ENCODE results near the gene GALT. TPM values are rescaled to one million over a fixed set of nuclear protein-coding genes. Genes with fewer than 3 reads are reported as not detected.
A peak's percentile ranks its signal among the peaks of the same experiment; 100 is the strongest.

Gene GALT
- total RNA-seq, 1 donor from 2014 or later = 22.9 TPM

DNA sequence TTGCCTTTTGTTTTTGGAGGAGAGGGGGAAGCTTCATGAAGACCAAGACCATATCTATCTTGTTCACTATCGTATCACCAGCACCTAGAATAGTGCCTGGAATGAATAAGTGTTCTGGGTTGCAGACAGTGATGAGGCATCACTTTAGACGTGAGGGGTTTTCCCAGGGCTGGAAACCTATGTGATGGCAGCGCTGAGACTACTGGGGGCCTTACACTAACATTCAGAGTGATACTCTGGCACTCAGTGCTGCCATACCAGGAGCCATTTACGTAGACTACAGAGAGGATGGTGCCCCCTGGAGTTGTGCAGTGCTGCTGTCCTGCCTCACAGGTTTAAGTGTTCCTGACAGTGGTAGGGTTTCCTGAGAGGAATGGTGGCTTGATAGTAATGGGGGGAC is 37.7 kb downstream of the GALT start:
- DNase-seq (ENCODE audit: low read depth) = no peak

- no peak for DNase-seq (ENCODE audit: low read depth)
These were observed 38.3 kb downstream of the GALT start for GRCh38 chr9:34684816-34685215.

DNA sequence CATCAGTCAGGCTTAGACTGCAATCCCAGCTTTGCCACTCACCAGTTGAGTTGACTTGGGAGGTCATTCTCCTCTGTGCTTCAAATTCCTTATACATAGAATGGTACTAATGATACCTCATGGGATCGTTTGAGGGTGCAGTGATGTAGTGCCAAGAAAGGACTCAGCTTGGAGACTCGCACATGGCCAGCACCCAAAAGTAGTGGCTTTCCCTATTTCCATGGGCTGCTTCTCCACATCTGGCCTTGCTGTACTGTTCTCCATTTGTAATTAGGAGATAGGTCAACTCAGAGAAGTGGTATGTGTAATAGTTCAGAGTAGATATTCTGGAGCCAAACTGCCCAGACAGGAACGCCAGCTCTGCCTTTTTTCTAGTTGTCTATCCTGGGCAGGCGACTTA is 39.1 kb downstream of the GALT start:
- DNase-seq (ENCODE audit: low read depth) = no peak

GRCh38 chr9:34686231-34686630 is 39.8 kb downstream of the GALT start:
- DNase-seq (ENCODE audit: low read depth) = peak; percentile 13

- DNase-seq (ENCODE audit: low read depth) = no peak
These were observed 40.3 kb downstream of the GALT start for GRCh38 chr9:34686732-34687131.

- DNase-seq (ENCODE audit: low read depth) = no peak
These were observed 41.0 kb downstream of the GALT start for GRCh38 chr9:34687276-34688030.

GRCh38 chr9:34688329-34689115 is 42.0 kb downstream of the GALT start:
- no peak for DNase-seq (ENCODE audit: low read depth)

DNA sequence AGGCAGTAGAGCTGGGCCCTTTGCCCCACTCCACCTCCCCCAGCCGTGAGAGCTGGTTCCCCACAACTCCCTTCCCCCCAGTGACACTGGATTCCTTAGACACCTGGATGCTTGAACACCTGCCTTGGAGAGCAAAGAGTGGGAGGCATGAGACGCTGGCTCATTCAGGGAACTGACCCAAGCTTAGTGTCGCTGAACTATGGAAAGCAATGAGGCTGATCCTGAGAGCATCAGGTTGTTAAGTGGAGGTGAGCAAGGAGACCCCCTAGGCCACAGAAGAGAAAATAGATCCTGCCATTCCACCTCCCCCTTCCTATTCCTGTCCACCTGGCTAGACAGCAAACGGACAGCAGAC is 42.6 kb downstream of the GALT start:
- DNase-seq (ENCODE audit: low read depth) = no peak

DNA sequence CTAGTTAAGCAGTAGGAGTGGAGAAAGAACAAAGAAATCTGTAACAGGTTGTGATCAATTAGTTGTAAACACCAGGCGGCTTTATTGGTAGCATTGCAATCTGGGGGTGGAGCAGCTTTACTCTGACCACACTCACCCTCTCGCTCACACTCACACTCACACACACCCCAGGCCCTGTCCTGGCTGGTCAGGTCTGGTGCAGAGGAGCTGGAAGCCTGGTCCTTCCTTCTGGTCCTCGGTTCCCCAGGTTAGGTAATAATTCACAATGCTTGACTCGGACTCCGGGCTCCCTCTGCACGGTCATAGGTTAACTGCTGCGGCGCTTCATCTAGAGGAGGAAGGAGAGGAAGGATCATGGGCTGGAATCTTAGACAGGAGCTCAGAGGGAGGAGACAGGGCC is 43.0 kb downstream of the GALT start:
- no peak for DNase-seq (ENCODE audit: low read depth)

GRCh38 chr9:34690983-34691935 is 44.8 kb downstream of the GALT start, which contains the start of gene CCL19:
TSS of gene CCL19 (minus strand) at chr9:34691276. CDS start at chr9:34691139, 137 bp downstream.
- no peak for DNase-seq (ENCODE audit: low read depth)

- no peak for DNase-seq (ENCODE audit: low read depth)
These were observed 45.5 kb downstream of the GALT start for GRCh38 chr9:34691936-34692315.

DNA sequence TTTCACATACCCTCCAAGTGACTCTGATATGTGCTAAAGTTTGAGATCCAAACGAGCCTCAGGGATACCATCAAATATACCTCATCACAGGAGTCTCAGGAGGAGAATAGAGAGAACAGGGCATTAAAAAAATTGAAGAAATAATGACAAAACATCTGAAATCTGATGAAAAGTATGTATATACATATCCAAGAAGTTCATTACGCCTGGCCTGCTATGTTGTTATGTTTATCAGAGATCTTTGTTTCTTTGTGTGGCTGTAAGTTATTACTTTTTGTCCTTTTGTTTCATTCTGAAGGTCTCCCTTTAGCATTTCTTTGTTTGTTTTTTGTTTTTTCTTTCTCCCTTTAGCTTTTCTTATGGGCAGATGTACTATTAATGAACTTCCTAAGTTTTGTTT is 47.1 kb downstream of the GALT start:
- DNase-seq (ENCODE audit: low read depth) = no peak

GRCh38 chr9:34694811-34695210 is 48.3 kb downstream of the GALT start:
- no peak for DNase-seq (ENCODE audit: low read depth)

Other genes starting within 250 kb of the GALT start
- gene FAM219A, start 188.1 kb upstream of the GALT start, total RNA-seq = 18.9 and 19.2 TPM in 2 replicates
- 0.13 TPM in 1 of 2 replicates, not detected in the other for gene DNAI1, start 187.9 kb upstream of the GALT start, total RNA-seq
- gene ENHO, start 123.7 kb upstream of the GALT start, total RNA-seq = 0.21 and 0.35 TPM in 2 replicates
- gene CNTFR, start 57.0 kb upstream of the GALT start, total RNA-seq = 0.05 TPM in 1 of 2 replicates, not detected in the other
- 26.1 and 39.4 TPM in 2 replicates for gene RPP25L, start 34.6 kb upstream of the GALT start, total RNA-seq
- gene DCTN3, start 26.2 kb upstream of the GALT start, total RNA-seq = 57.2 and 98.8 TPM in 2 replicates
- 0.16 TPM in 1 of 2 replicates, not detected in the other for gene ARID3C, start 17.6 kb upstream of the GALT start, total RNA-seq
- 103 and 122 TPM in 2 replicates for gene SIGMAR1, start 8.9 kb upstream of the GALT start, total RNA-seq
- 11.8 and 16.0 TPM in 2 replicates for gene IL11RA, start 5.5 kb downstream of the GALT start, total RNA-seq
- gene CCL27, start 16.0 kb downstream of the GALT start, total RNA-seq = not detected in 2 replicates
- not detected in 2 replicates for gene CCL19, start 44.6 kb downstream of the GALT start, total RNA-seq
- not detected in 2 replicates for gene CCL21, start 63.5 kb downstream of the GALT start, total RNA-seq

Measured in myocyte (in vitro differentiated cells).